A549 (cell line): ENCODE data around the gene DLK2.

Experiments
- CBX8 ChIP-seq: fragments of 200-600 bp; sonication (generic); IDR thresholded peaks from 2 replicates; pipeline ENCODE4 v1.6.1; 2016
- CHD2 ChIP-seq: fragments of 150-350 bp; IDR thresholded peaks from 2 replicates; pipeline ENCODE4 v1.6.1; 2014; ENCODE audit warnings: low read length; ENCODE audit not compliant: partially characterized antibody
- MAZ ChIP-seq: fragments of 150-350 bp; IDR thresholded peaks from 2 replicates; pipeline ENCODE4 v1.6.1; 2014; ENCODE audit warnings: antibody characterized with exemption, low read depth, low read length, borderline replicate concordance
- NPAS2 ChIP-seq: fragments of 250-450 bp; sonication (Bioruptor Pico); IDR thresholded peaks from 2 replicates; pipeline ENCODE4 v1.8.0; 2022; ENCODE audit warnings: mild to moderate bottlenecking, moderate library complexity, borderline replicate concordance
- NR3C1 ChIP-seq: fragments of >200 bp; sonication (Bioruptor Twin); formaldehyde crosslinking; IDR thresholded peaks from 3 replicates; pipeline ENCODE4 v1.6.1; 2017
- POLR2A ChIP-seq: IDR thresholded peaks from 2 replicates; pipeline ENCODE4 v1.6.1; 2012; ENCODE audit warnings: mild to moderate bottlenecking, low read length
- TF ChIP-seq, protein P1 (sequence below): fragments of >200 bp; sonication (Bioruptor Twin); formaldehyde crosslinking; IDR thresholded peaks from 3 replicates; pipeline ENCODE4 v1.5.1; 2016

DNA sequence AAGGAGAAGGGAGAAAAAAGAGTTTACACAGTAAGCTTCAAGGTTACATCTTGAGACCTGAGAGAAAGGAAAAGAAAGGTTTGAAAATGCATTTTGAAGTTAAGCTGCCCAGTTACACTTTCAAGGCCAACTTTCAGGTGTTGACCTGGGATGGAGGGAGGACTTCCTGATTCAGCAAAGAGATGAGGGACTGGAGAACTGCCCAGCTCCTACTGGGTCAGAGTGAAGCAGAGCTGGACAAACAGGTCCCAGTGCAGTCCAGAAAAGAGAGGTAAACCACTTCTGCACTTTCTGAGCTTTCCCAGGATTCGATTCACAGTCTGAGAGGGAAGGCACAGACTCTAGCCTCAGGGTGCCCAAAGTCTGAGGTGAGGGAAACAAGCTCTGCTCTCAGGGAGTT lies 16.1 kb upstream of the DLK2 start:
- TF ChIP-seq, protein P1, sequence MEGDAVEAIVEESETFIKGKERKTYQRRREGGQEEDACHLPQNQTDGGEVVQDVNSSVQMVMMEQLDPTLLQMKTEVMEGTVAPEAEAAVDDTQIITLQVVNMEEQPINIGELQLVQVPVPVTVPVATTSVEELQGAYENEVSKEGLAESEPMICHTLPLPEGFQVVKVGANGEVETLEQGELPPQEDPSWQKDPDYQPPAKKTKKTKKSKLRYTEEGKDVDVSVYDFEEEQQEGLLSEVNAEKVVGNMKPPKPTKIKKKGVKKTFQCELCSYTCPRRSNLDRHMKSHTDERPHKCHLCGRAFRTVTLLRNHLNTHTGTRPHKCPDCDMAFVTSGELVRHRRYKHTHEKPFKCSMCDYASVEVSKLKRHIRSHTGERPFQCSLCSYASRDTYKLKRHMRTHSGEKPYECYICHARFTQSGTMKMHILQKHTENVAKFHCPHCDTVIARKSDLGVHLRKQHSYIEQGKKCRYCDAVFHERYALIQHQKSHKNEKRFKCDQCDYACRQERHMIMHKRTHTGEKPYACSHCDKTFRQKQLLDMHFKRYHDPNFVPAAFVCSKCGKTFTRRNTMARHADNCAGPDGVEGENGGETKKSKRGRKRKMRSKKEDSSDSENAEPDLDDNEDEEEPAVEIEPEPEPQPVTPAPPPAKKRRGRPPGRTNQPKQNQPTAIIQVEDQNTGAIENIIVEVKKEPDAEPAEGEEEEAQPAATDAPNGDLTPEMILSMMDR, result no peak
- TF ChIP-seq CBX8 (no peak), POLR2A (no peak), CHD2 (no peak), MAZ (no peak), NR3C1 (no peak), NPAS2 (CRISPR knock-in tag) (no peak)
